ENCODE data around the gene BICC1. TPM values are rescaled to one million over a fixed set of nuclear protein-coding genes. Genes with fewer than 3 reads are reported as not detected.

Gene BICC1
- total and polyA plus RNA-seq, 4 donors, result 5.9 to 54.2 (median 22.2) TPM

GRCh38 chr10:58575491-58575890 is 62.8 kb downstream of the BICC1 start:
- DNase-seq (ENCODE audit: low read depth in 4 of 6, low spot score in 6 of 6), result peak in 2 of 6 donors; percentile 24 to 35
- Histone ChIP-seq H3K4me3 (ENCODE audit: low read depth, low read length) (no peak overlapping the region), H3K9me3 (ENCODE audit: control insufficient read depth, insufficient read depth, low read length) (no peaks in the 10 kb centered on the region), H3K4me1 (ENCODE audit: control insufficient read depth, insufficient read depth, low read length) (no peaks in the 10 kb centered on the region), H3K27me3 (ENCODE audit: control insufficient read depth, insufficient read depth, low read length) (no peaks in the 10 kb centered on the region), H3K27ac (ENCODE audit: low read depth, low read length) (no peak overlapping the region), H3K36me3 (ENCODE audit: control insufficient read depth, insufficient read depth, low read length) (no peaks in the 10 kb centered on the region)
- WGBS (ENCODE audit: insufficient coverage), result 29% methylated on average over 1 of the region's 4 CpGs

- DNase-seq (ENCODE audit: low read depth in 4 of 6, low spot score in 6 of 6), result peak in 1 of 6 donors; percentile 63
- H3K27me3 ChIP-seq (ENCODE audit: control insufficient read depth, insufficient read depth, low read length), result no peaks in the 10 kb centered on the region
- no peaks in the 10 kb centered on the region for H3K4me1 ChIP-seq (ENCODE audit: control insufficient read depth, insufficient read depth, low read length)
- no peak overlapping the region for H3K4me3 ChIP-seq (ENCODE audit: low read depth, low read length)
- no peaks in the 10 kb centered on the region for H3K9me3 ChIP-seq (ENCODE audit: control insufficient read depth, insufficient read depth, low read length)
- WGBS (ENCODE audit: insufficient coverage), result 63% methylated on average over 2 of the region's 3 CpGs
- H3K27ac ChIP-seq (ENCODE audit: low read depth, low read length), result peak overlapping the region; percentile 45
- no peaks in the 10 kb centered on the region for H3K36me3 ChIP-seq (ENCODE audit: control insufficient read depth, insufficient read depth, low read length)
These were observed 64.2 kb downstream of the BICC1 start for GRCh38 chr10:58576751-58577436.

GRCh38 chr10:58577437-58577777 is 64.7 kb downstream of the BICC1 start:
- no peak for DNase-seq (ENCODE audit: low read depth in 4 of 6, low spot score in 6 of 6)
- Histone ChIP-seq H3K27me3 (ENCODE audit: control insufficient read depth, insufficient read depth, low read length) (no peaks in the 10 kb centered on the region), H3K27ac (ENCODE audit: low read depth, low read length) (peak overlapping the region; percentile 45), H3K36me3 (ENCODE audit: control insufficient read depth, insufficient read depth, low read length) (no peaks in the 10 kb centered on the region), H3K4me1 (ENCODE audit: control insufficient read depth, insufficient read depth, low read length) (no peaks in the 10 kb centered on the region), H3K9me3 (ENCODE audit: control insufficient read depth, insufficient read depth, low read length) (no peaks in the 10 kb centered on the region), H3K4me3 (ENCODE audit: low read depth, low read length) (no peak overlapping the region)

- WGBS (ENCODE audit: insufficient coverage), result 82% methylated on average over 2 of the region's 8 CpGs
These were observed 65.7 kb downstream of the BICC1 start for GRCh38 chr10:58578366-58578765.

GRCh38 chr10:58579011-58579655 is 66.5 kb downstream of the BICC1 start:
- Histone ChIP-seq H3K27ac (ENCODE audit: low read depth, low read length) (no peak overlapping the region), H3K36me3 (ENCODE audit: control insufficient read depth, insufficient read depth, low read length) (no peaks in the 10 kb centered on the region), H3K4me1 (ENCODE audit: control insufficient read depth, insufficient read depth, low read length) (no peaks in the 10 kb centered on the region), H3K27me3 (ENCODE audit: control insufficient read depth, insufficient read depth, low read length) (no peaks in the 10 kb centered on the region), H3K4me3 (ENCODE audit: low read depth, low read length) (no peak overlapping the region), H3K9me3 (ENCODE audit: control insufficient read depth, insufficient read depth, low read length) (no peaks in the 10 kb centered on the region)
- WGBS (ENCODE audit: insufficient coverage), result 92% methylated on average over 6 of the region's 11 CpGs
- no peak for DNase-seq (ENCODE audit: low read depth in 4 of 6, low spot score in 6 of 6)

More at GRCh38 chr10:58578366-58578765, 65.7 kb downstream of the BICC1 start:
- Histone ChIP-seq H3K27ac (ENCODE audit: low read depth, low read length) (peak overlapping the region; percentile 53), H3K36me3 (ENCODE audit: control insufficient read depth, insufficient read depth, low read length) (no peaks in the 10 kb centered on the region), H3K9me3 (ENCODE audit: control insufficient read depth, insufficient read depth, low read length) (no peaks in the 10 kb centered on the region), H3K27me3 (ENCODE audit: control insufficient read depth, insufficient read depth, low read length) (no peaks in the 10 kb centered on the region), H3K4me1 (ENCODE audit: control insufficient read depth, insufficient read depth, low read length) (no peaks in the 10 kb centered on the region), H3K4me3 (ENCODE audit: low read depth, low read length) (no peak overlapping the region)
- no peak for DNase-seq (ENCODE audit: low read depth in 4 of 6, low spot score in 6 of 6)

- no peak for DNase-seq (ENCODE audit: low read depth in 4 of 6, low spot score in 6 of 6)
- H3K9me3 ChIP-seq (ENCODE audit: control insufficient read depth, insufficient read depth, low read length), result no peaks in the 10 kb centered on the region
- no peaks in the 10 kb centered on the region for H3K4me1 ChIP-seq (ENCODE audit: control insufficient read depth, insufficient read depth, low read length)
- H3K36me3 ChIP-seq (ENCODE audit: control insufficient read depth, insufficient read depth, low read length), result no peaks in the 10 kb centered on the region
- no peak overlapping the region for H3K27ac ChIP-seq (ENCODE audit: low read depth, low read length)
- H3K4me3 ChIP-seq (ENCODE audit: low read depth, low read length), result no peak overlapping the region
- H3K27me3 ChIP-seq (ENCODE audit: control insufficient read depth, insufficient read depth, low read length), result no peaks in the 10 kb centered on the region
These were observed 69.4 kb downstream of the BICC1 start for GRCh38 chr10:58582045-58582444.

- Histone ChIP-seq H3K9me3 (ENCODE audit: control insufficient read depth, insufficient read depth, low read length) (no peaks in the 10 kb centered on the region), H3K4me1 (ENCODE audit: control insufficient read depth, insufficient read depth, low read length) (no peaks in the 10 kb centered on the region), H3K27ac (ENCODE audit: low read depth, low read length) (no peak overlapping the region), H3K36me3 (ENCODE audit: control insufficient read depth, insufficient read depth, low read length) (no peaks in the 10 kb centered on the region), H3K27me3 (ENCODE audit: control insufficient read depth, insufficient read depth, low read length) (no peaks in the 10 kb centered on the region), H3K4me3 (ENCODE audit: low read depth, low read length) (no peak overlapping the region)
- DNase-seq (ENCODE audit: low read depth in 4 of 6, low spot score in 6 of 6), result no peak
- WGBS (ENCODE audit: insufficient coverage), result no CpG with 5 or more reads among the region's 2 CpGs
These were observed 72.8 kb downstream of the BICC1 start for GRCh38 chr10:58585435-58585834.

GRCh38 chr10:58586282-58587245 is 73.9 kb downstream of the BICC1 start:
- no peak overlapping the region for H3K27ac ChIP-seq (ENCODE audit: low read depth, low read length)
- WGBS (ENCODE audit: insufficient coverage), result 57% methylated on average over 5 of the region's 13 CpGs
- no peaks in the 10 kb centered on the region for H3K27me3 ChIP-seq (ENCODE audit: control insufficient read depth, insufficient read depth, low read length)
- H3K4me3 ChIP-seq (ENCODE audit: low read depth, low read length), result no peak overlapping the region
- no peaks in the 10 kb centered on the region for H3K9me3 ChIP-seq (ENCODE audit: control insufficient read depth, insufficient read depth, low read length)
- DNase-seq (ENCODE audit: low read depth in 4 of 6, low spot score in 6 of 6), result peak in 2 of 6 donors; percentile 63 to 72
- no peaks in the 10 kb centered on the region for H3K4me1 ChIP-seq (ENCODE audit: control insufficient read depth, insufficient read depth, low read length)
- H3K36me3 ChIP-seq (ENCODE audit: control insufficient read depth, insufficient read depth, low read length), result no peaks in the 10 kb centered on the region

GRCh38 chr10:58587676-58588075 is 75.0 kb downstream of the BICC1 start:
- Histone ChIP-seq H3K9me3 (ENCODE audit: control insufficient read depth, insufficient read depth, low read length) (no peaks in the 10 kb centered on the region), H3K4me1 (ENCODE audit: control insufficient read depth, insufficient read depth, low read length) (no peaks in the 10 kb centered on the region), H3K4me3 (ENCODE audit: low read depth, low read length) (no peak overlapping the region), H3K36me3 (ENCODE audit: control insufficient read depth, insufficient read depth, low read length) (no peaks in the 10 kb centered on the region), H3K27me3 (ENCODE audit: control insufficient read depth, insufficient read depth, low read length) (no peaks in the 10 kb centered on the region), H3K27ac (ENCODE audit: low read depth, low read length) (no peak overlapping the region)
- WGBS (ENCODE audit: insufficient coverage), result 100% methylated on average over 2 of the region's 2 CpGs
- no peak for DNase-seq (ENCODE audit: low read depth in 4 of 6, low spot score in 6 of 6)

All from spinal cord (tissue), 10 donors.